ENCODE measurements around the gene WNT8A. TPM values are rescaled to one million over a fixed set of nuclear protein-coding genes. Genes with fewer than 3 reads are reported as not detected.

WNT8A gene
- total and polyA plus RNA-seq, 2 of the 4 experiments (the other 2 are of a cell fraction) = not detected

- Histone ChIP-seq H3K4me3 (ENCODE audit: insufficient read depth, low read depth, low read length) (no peak overlapping the region), H3K36me3 (ENCODE audit: control insufficient read depth, insufficient read depth, low read length) (no peaks in the 10 kb centered on the region), H3K4ac (ENCODE audit: low read depth, low read length) (no peak overlapping the region), H3K9me3 (ENCODE audit: control insufficient read depth, insufficient read depth, low read length) (no peaks in the 10 kb centered on the region), H4K8ac (ENCODE audit: low read depth in 2 of 2, low read length in 2 of 2) (no peak overlapping the region), H3K14ac (replicated peaks; ENCODE audit: low read depth, low read length) (no peak overlapping the region), H2BK5ac (ENCODE audit: low read depth, low read length, poor library complexity, severe bottlenecking) (no peak overlapping the region), H2BK20ac (ENCODE audit: low read depth, low read length) (no peak overlapping the region), H3K79me1 (ENCODE audit: low read depth in 1 of 2, low read length in 2 of 2) (no peaks in the 10 kb centered on the region), H3K4me2 (ENCODE audit: low read depth, low read length) (no peak overlapping the region), H4K20me1 (ENCODE audit: insufficient read depth, low read length) (no peaks in the 10 kb centered on the region), H3K18ac (ENCODE audit: low read depth, low read length) (no peak overlapping the region), H3K9me1 (ENCODE audit: insufficient read depth, low read length) (no peaks in the 10 kb centered on the region), H4K5ac (ENCODE audit: low read depth, low read length) (no peak overlapping the region), H2BK120ac (ENCODE audit: low read depth, low read length) (no peak overlapping the region), H3K27ac (ENCODE audit: insufficient read depth, low read length) (no peak overlapping the region), H4K91ac (ENCODE audit: insufficient read depth, low read depth, low read length) (no peak overlapping the region), H2AFZ (replicated peaks; ENCODE audit: low read length, poor library complexity) (no peak overlapping the region), H3K23ac (ENCODE audit: low read depth, low read length) (no peak overlapping the region), H2AK9ac (replicated peaks; ENCODE audit: low read depth, low read length, poor library complexity) (no peak overlapping the region), H3K56ac (ENCODE audit: extremely low read depth, insufficient read depth, low read length) (no peak overlapping the region), H3K4me1 (ENCODE audit: control insufficient read depth, insufficient read depth, low read length) (no peaks in the 10 kb centered on the region), H3K27me3 (ENCODE audit: control insufficient read depth, insufficient read depth, low read length) (peaks cover 38% of the 10 kb centered on the region), H2BK15ac (ENCODE audit: low read depth, low read length) (no peak overlapping the region), H3K9ac (ENCODE audit: low read depth, low read length) (no peak overlapping the region), H2AK5ac (ENCODE audit: low read depth, low read length) (no peak overlapping the region)
- ATAC-seq (ENCODE audit: low read depth) = no peak
- no TSS peak for BruUV-seq (replicated peaks)
- TF ChIP-seq RFX5 (IDR thresholded peaks at IDR 0.05; ENCODE audit: low read depth, low read length) (no peak), POLR2A (IDR thresholded peaks at IDR 0.05; ENCODE audit: low read depth, low read length) (no peak), CEBPB (IDR thresholded peaks at IDR 0.05; ENCODE audit: low read depth, low read length) (no peak), FOS (IDR thresholded peaks at IDR 0.05; ENCODE audit: low read depth, low read length) (no peak), ELK1 (IDR thresholded peaks at IDR 0.05; ENCODE audit: borderline replicate concordance, low read depth, low read length) (no peak)
- intact Hi-C loops (cut with micrococcal nuclease) = no loop called here
- CTCF ChIA-PET = no interaction called here
- no CpG with 5 or more reads among the region's 1 CpG for WGBS, 2 experiments (ENCODE audit: extremely low coverage in 2 of 2, insufficient read length in 1 of 2)
- in situ Hi-C loops (cut with MboI; ENCODE audit: low sequenced_read_pairs) = no loop called here
- dilution Hi-C loops (cut with HindIII; ENCODE audit: low sequenced_read_pairs, unreplicated experiment) = no loop called here
- no peak for DNase-seq
- POLR2A ChIA-PET (ENCODE audit: unreplicated experiment) = no interaction called here
Measured at GRCh38 chr5:138093036-138093435, 9.2 kb downstream of the WNT8A start.
